Activated CD4-positive, alpha-beta T cell treated with anti-CD3 and anti-CD28 coated beads, Interleukin-10, Interleukin-2, amounts not matched to agents 100 ng/mL and 50 ng/mL, durations not matched to agents 16 hours and 8 hours (primary cell): ENCODE measurements around the gene CCDC149.

ENCODE experiments used
- DNase-seq: peaks from one replicate; pipeline ENCODE4 v3.0.0-alpha.2; 2020

Gene CCDC149

DNA sequence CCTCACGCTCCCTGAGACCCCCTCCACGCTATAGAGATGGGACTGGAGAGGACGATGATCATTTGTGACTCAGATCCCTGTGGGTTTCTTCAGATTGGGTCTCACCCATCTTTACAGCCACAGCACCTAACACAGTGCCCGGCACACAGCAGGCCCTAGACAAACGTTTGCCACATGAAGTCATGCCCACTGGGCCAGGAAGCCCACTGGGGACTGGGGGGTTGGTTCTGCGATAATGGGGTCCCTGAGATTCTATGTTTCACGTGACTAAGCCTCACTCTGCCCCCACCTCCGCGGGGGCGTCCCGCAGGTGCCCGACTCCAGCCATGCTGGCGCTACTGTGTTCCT is 113.7 kb downstream of the CCDC149 start:
- DNase-seq = no peak

DNA sequence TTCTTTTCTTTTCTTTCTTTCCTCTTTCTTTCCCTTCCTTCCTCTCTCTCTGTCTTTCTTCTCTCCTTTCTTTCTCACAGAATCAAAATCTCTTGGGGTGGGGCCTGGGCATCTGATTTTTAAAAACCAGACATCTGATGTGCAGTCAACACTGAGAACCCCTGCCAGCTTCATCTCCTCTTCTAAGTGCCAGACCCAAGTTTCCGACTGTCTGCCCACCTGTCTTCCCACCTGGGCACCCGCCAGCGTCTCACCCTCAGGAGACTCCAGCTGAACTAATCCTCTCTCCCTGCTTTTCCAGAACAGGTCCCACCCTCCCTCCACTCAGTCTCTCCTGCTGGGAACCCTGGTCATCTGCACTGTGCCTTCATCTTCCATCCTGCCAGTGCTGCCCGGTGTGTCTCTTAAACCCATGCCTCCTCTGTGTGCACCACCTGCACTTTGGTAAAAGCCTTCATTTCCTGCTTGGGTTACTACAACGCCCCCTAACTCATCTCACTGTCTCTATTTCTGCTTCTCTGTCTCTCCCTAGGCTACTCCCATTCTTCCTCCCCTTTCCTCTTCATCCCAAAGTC is 114.7 kb downstream of the CCDC149 start:
- DNase-seq = no peak

DNA sequence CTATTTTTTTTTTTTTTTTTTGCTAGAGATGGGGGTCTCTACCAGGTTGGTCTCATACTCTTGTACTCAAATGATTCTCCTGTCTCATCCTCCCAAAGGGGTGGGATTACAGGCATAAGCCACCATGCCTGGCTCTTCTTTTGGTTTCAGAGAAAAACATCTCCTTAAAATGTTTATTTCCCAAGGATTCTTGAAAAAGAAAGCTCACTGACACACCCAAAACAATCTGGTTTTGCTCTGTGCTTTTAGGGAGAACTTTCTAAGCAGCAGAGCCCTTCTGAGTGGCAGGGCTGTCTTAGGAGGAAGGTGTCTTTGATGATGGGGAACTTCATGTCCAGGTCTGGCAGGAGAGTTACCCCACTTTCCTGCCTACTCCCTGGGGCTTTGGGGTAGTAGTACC is 116.2 kb downstream of the CCDC149 start:
- no peak for DNase-seq

DNA sequence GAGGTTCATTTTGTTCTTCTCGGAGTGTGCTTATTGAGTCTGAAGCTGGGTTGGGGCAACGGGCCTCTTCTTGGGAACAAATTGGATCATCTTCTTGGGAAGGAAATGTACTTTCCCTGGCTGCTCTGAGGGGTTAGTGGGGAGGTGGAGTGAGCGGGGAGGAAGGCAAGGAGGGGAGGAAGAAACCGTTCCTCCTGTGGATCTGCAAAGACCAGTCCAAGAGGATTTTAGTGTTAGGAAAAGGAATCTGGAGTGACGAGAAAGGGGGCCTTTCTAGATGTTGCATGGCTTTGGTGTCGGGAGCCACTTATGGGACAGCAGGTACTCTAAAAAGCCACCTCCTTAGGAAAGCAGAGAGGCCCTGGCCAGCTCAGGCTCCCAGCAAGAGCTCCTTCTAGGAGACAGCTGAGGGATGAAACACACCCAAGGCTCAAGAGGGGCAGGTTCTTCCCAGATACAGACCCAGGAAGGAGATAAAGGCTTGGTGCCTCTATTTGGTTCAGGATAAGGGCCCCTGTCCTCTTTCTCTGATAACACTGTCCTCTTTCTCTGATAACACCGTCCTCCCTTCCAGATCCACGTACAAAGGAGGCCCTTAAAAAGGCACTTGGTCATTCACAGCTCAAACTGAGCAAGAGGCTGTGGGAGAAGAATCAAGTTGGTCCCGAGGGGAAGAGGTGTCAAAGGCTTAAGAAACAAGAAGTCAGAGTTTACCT is 117.0 kb downstream of the CCDC149 start:
- no peak for DNase-seq

DNA sequence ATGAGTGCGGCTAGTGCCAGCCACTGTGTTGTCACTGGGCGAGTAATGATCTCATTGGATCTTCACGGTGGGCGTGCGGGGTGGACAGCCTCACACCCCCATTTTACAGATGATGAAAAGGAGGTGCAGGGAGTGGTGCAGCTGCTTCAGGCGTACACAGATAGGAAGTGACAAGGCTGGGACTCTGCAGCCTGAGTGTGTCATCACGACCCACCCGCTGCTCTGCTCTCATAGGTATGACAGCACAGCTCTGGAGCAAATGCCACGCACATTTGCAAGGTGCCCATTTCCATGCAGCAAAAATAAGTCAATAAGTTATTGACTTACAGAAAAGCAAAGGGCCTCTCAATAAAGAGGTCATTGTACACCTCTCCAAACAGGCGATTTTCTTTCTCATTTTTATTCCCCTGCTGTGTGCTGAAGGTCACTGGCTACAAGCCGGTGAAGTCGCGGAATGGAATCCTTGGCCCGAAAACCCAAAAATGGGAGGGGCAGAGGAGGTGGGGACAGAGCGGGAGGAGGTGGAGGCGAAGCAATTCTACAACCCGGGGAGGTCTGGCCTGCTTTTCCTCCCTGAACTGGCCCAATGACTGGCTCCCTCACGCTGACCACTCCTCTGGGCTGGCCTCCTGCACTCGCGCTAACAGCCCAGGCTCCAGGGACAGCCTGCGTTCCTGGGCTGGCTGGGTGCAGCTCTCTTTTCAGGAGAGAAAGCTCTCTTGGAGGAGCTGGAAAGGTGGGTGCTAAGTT is 117.8 kb downstream of the CCDC149 start, which contains the start of gene SOD3:
TSS of gene SOD3 (plus strand) at position 658 of the 750 bp plus-strand sequence. CDS start 3,949 bp downstream, outside the sequence.
- no peak for DNase-seq

DNA sequence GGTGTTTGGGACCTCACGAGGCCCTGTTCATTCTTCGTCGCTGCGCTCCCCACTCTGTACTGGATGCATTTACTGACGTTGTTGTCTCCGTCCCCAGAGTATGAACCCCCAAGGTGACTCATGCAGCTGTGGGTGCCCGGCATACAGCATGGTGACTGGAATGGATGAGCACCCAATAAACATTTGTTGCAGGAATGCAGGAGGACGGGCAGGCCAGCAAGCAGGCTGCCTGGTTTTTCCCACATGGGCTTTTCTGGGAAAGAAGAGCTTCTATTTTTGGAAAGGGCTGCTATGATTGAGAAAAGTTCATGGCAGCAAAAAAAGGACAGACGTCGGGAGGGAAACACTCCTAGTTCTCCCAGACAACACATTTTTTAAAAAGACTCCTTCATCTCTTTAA is 118.4 kb downstream of the CCDC149 start:
- DNase-seq = no peak

DNA sequence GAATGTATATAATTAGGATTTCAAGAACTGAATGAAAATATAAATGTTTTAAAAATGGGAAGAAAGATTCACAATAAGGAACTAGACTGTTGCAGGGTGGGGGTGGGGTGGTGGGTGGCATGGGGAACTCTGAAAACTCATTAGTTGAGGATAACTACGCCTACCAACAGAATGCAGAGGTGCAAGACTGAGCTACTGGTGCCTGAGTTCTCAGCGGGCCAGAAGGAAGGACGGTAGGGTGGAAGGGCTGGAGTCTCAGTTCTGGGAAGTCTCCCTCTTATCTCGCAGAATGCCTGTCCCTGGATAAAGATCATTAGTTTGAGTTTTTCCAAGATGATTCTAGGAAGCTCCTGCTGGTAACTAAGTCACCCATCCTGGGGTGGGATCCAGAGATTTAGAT is 118.8 kb downstream of the CCDC149 start:
- no peak for DNase-seq

DNA sequence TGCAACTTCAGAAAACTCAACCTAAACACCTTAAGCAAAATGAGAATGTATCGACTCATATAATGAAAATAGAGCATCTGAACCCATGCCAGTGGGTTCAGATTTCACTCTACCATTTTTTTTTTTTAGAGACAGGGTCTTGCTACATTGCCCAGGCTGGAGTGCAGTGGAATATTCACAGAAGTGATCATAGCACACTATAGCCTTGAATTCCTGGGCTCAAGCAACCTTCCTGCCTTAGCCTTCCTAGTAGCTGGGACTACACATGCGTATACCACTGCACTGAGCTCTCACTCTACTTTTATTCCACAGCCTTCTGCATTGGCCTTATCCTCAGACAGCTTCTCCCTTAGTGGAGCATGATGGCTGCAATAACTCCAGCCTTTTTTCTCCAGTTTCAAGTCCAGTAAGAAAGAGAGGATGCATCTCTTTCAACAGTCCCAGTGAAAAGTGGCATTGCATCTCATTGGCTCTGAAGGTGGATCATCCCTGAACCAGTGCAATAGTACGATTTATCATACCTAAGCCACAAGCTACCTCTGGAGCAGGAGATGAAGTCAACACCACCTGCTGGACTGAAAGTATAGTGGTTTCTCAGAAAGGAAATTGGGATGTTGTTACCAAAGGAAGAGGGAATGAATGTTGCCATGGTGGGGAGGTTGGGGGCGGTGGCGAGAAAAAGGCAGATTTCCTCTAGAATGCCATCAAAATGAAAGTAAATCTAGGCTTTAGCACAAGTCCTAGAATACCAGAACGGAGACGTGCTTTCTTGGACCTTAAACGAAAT is 119.4 kb downstream of the CCDC149 start:
- no peak for DNase-seq

DNA sequence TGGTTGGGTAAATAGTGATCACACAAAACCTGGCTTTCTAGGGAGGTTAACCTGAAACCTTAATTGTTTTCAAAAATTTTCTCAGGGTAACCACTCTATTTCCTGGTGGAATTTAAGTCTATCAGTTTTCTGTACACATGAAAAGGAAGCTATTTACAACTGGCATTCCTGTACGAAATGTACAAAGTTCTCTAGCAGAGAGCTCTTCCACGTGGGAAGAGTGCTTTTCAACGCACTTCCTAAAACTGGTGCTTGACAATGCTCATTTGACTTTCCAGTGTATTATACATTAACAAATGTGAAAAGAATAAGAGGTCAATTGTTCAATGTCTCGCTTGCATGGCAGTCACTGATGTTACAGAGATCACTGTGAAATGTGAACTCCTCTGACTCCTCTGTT is 120.3 kb downstream of the CCDC149 start:
- no peak for DNase-seq

DNA sequence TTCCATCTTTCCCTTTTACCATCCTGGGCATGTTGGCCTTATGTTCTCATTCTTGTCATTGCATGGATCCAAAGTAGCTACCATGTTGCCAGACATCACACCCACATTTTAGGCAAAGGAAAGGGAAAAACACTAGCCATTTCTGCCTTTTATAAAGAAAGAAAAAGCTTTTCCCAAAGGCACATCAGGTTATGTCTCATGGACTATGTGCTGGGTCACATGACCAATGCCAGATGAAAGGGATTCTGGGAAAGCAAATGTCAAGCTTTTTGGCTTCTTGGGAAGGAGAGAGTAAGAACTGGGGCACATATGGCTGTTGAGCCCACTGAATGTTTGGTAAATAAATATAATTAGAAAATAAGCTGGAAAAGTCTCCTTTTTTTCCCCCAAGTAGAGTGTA is 121.8 kb downstream of the CCDC149 start:
- no peak for DNase-seq

DNA sequence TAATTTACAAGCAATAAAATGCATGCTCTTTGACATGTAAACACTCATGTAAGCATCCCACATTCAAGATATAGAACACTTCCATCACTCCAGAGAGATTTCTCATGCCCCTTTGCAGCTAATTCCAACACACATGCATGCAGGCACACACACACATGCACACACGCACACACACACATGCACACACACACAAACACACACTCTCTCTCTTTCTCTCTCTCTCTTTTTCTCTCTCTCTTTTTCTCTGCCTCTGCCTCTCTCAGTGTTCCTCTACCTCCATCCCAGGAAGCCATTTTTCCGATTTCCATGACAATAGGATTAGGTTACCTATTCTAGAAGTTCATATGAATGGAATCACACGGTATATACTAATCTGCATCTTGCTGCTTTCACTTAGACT is 129.3 kb downstream of the CCDC149 start:
- DNase-seq = no peak

DNA sequence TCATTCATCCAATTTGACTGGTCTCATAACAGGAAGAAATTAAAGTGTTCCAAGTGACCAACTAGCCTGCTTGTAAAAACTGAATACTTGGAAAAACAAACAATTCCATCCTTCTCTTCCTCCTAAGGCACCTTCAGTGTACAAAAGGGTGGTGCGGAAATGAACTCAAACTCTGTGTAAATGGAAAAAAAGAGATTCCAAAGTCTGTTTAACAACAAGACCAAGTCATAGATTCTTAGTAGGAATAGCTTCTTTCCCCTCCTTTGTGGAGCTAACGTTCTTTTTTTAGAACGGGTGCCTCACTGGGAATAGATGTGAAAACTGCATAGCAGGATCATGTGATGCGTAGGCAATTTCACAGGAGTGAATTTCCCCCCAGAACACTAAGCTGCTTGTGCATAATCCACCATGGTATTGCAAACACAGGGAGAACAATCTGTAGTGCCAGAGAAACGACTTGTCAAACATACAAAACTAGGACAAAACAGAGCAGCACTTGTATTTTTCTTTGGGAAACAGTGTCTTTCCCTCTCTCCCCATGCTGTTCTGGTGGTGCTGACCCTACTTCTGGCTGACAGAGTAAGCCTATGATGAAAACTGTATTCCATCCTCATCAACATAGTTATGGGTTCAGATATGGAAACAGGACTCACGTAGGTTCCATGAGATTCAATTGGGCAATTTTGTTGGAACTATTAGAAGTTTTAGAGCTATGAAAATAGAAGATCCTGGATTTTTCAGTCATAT is 130.7 kb downstream of the CCDC149 start:
- DNase-seq = no peak

DNA sequence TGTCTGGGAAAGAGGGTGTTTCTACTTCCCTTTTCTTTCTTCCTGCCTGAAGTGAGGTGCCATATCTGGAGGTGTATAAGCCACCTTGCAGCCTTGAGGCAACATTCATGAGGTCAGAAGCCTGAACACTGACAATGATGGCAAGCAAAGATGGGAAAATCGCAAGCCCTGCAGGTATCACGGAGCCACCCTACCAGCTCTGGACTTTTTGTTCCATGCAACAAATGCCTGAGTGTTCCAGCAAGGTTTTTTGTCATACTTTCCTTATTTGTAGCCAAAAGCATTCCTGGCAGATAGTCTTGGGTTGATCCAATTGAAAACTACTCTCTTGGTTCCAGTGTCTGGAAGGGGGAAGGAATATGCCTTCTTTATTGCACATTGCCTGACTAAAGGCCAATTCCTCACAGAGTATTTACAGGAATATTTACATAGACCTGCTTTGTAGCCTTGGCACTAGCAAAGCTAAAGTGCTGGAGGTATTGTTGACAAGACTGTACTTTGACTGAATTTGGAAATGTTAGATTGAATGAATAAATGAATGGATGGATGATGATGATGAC is 131.8 kb downstream of the CCDC149 start:
- no peak for DNase-seq

DNA sequence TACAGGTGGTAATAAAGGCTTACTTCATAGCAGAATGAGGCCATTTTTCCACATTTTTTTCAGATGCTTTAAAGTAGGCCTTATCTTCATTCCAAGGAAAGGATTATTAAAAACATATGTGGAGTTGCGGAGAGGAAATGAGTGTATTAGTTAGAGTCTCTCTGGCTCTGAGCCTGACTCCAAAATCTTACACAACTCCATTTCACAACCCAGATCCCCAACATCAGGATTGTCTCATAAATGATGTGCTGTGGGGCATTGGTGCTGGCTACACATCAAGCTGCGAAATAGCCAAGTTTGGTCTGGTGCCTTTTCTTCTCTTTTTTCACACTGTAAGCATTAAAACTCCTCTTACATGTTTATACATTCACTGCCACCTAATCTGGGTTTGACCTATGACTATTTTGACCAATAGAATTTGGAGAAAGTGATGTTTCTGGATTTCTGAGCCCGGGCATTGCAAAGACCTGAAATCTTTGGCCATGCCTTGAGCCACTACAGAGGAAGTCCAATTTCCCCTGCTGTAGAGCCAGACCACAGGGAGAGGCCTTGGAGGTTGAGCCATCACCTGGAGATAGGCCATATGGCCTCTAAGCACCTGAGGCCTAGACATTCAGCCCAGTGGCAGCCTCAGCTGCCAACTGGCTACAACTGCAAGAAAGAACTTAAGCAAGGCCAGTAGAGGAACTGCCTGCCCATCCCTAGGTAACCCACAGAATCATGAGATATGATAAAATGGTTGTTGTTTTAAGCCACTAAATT is 134.2 kb downstream of the CCDC149 start:
- no peak for DNase-seq

DNA sequence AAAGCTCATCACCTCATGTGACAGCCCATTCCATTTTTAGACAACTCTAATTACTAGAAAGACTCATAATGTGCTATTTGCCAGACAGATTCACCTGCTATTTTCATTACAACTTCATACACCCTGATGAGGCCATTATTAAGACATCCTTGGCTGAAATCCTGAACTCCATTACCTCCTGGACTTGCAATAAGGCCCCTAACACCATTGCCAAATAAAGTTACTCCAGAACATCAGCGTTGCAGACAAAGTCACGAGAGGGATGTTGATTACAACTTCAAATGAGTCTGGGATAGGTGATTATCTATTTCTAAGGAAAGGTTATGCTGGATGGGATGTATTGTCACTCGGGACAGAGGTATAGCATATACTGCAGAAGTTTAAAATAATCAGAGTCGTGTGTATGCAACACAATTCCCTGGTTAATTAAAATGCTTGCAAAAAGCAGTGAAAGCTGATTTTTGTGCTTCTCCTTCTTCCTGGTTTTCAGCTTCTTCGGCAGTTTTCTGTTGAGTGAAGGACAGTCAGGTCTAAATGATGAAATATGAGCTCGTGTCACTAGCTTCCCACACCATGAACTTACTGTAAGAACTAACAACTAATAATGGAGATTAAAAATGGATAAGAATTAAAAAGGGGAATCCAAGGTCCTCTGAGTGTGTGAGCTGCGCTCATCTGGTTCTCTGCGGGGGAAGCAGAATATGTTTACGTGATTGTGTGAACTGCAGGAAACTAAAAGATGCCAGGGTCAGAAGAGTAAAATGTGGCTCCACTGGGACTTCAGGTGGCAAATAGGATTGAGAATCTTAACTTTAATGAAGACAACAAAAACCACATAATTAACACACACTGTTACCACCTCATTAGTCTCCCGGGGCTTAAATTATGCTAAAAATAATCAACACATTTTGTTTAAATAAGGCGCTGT is 135.0 kb downstream of the CCDC149 start:
- DNase-seq = no peak

DNA sequence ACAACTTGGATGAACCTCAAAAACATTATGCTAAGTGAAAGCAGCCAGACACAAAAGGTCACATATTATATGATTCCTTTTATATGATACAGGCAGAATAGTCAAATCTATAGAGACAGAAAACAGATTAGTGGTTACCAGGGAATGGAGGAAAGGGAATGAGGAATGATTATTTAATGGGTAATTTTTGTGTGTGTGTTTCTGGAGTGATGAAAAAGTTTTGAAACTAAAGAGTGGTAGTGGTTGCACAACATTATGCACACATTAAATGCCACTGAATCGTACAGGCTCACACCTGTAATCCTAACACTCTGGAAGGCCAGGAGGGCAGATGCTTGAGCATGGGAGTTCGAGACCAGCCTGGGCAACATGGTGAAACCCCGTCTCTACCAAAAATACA is 137.1 kb downstream of the CCDC149 start:
- no peak for DNase-seq

DNA sequence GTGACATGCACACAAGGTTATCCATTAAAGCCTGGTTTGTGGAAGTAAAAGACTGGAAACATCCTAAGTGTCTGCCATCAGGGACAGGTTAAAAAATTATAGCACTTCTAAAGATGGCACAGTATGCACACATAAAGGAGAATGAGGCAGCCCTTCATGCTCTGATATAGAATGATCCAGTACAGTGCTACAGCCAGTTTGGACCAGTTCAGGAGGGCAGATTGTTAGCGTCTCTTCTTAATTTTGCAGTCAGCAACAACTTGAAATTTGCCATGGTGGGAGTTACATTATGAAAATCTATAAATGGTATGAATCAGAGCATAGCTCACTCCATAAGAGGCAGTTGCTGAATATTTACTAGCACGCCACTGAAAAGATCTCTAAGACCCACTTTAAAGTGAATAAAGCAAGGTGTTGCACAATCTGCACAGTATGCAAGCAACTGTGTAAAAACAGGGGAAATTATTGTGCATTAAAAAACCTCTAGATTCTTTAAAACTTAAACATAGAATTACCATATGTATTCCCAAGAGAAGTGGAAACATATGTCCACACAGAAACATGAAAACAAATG is 137.7 kb downstream of the CCDC149 start:
- no peak for DNase-seq

DNA sequence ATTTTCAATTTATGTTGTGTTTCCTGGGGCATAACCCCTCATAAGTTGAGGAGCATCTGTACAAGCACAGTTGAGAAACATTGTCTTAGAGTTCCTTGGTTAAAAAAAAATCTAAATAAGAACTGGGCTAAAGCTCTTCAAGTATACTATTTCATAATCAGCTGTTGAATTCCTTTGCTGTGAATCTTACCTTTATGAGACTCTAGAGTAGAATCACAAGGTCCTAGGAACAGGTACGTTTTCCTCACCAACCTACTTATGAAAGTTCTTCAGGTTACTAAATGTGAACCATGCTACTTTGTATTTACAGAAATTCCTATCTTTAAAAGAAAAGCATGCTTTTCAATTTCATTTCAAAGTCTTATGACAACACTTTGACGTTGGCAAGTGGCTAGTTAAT is 138.4 kb downstream of the CCDC149 start:
- no peak for DNase-seq

DNA sequence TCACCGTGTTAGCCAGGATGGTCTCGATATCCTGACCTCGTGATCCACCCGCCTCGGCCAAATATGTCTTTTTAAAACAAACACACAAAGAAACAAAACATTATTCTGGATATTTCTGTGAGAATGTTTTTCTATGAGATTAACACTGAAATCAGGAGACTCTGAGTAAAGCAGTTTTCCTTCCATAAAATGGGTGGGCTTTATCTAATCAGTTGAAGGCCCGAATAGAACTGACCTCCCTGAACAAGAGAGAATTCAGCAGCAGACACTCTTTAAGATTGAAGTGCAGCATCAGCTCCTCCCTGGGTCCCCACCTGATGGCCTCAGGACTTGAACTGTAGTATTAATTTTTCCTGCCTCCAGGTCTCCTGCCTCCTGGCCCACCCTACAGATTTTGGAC is 139.9 kb downstream of the CCDC149 start:
- DNase-seq = no peak

DNA sequence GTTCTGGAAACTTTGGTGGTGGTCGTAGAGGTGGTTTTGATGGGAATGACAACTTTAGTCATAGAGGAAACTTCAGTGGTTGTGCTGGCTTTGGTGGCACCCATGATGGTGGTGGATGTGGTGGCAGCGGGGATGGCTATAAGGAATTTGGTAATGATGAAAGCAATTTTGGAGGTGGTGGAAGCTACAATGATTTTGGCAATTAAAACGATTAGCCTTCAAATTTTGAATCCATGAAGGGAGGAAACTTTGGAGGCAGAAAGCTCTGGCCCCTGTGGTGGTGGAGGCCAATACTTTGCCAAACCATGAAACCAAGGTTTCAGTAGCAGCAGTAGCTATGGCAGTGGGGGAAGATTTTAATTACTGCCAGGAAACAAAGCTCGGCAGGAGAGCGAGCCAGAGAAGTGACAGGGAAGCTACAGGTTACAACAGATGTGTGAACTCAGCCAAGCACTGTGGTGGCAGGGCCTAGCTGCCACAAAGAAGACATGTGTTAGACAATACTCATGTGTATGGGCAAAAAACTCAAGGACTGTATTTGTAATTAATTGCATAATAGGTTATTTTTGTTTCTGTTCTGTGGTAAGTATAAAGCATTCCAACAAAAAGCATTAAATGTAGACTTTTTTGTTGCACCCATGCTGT is 140.7 kb downstream of the CCDC149 start:
- DNase-seq = no peak
